ENCODE results near the gene SPEM2. TPM values are rescaled to one million over a fixed set of nuclear protein-coding genes. Genes with fewer than 3 reads are reported as not detected.

SPEM2 gene
- total RNA-seq, 2 experiments from 2014 or later: not detected

DNA sequence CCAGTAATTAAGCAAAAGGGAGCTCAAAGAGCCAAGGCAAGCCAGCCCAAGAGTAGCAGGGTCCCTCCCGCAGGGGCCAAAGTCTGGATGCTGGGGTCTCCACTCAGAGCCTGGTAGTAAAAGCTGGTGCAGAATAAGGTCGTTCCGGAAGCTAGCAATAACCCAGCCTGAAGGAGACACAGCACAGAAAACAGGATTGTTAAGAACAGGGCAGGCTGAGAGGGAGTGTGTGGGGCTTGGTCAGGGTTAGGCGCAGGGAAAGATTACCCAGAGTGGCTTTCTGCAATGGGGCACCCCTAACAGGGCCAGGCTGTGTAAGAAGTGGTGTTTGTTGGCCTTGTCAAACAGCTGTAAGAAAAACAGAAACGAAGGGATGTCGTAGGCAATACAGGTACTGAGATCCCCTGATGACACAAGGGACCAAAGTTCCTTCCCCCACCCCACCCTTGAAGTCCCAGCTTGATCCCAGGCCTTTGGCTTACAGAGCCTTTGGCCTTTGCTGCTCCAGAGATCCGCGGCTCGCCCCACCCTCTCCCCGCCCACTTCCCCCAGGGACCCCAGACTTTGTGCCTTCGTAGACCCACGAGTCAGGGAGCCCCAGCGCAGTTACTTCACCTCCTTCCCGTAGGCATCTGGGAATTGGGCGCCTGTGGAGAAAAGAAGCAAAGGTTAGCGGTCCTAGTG, 22.2 kb upstream of the SPEM2 start:
- Mint-ChIP-seq H3K4me3 (peak overlapping the region; percentile 95), H3K4me1 (ENCODE audit: low read depth) (peaks cover 11% of the 10 kb centered on the region), H3K36me3 (ENCODE audit: low read depth) (peaks cover 3% of the 10 kb centered on the region), H3K9me3 (no peaks in the 10 kb centered on the region), H3K27me3 (peaks cover 2% of the 10 kb centered on the region), H3K27ac (peak overlapping the region; percentile 98)
- intact Hi-C loops (cut with micrococcal nuclease): no loop called here
- ChIA-PET POLR2A (interaction anchor here (0.6 to 2.7 kb wide), 9 partner anchors 8 to 48 kb away, joined by 3 to 10 read pairs (median 3); partner anchors contain the start of genes PLSCR3 and TMEM95), CTCF (interaction anchor here (0.8 to 4.1 kb wide), 7 partner anchors 9 to 212 kb away, joined by 3 to 27 read pairs (median 7); partner anchors contain the start of genes FXR2, KCTD11, NEURL4 and PLSCR3)
- ATAC-seq: no peak
- TF ChIP-seq, protein P1, sequence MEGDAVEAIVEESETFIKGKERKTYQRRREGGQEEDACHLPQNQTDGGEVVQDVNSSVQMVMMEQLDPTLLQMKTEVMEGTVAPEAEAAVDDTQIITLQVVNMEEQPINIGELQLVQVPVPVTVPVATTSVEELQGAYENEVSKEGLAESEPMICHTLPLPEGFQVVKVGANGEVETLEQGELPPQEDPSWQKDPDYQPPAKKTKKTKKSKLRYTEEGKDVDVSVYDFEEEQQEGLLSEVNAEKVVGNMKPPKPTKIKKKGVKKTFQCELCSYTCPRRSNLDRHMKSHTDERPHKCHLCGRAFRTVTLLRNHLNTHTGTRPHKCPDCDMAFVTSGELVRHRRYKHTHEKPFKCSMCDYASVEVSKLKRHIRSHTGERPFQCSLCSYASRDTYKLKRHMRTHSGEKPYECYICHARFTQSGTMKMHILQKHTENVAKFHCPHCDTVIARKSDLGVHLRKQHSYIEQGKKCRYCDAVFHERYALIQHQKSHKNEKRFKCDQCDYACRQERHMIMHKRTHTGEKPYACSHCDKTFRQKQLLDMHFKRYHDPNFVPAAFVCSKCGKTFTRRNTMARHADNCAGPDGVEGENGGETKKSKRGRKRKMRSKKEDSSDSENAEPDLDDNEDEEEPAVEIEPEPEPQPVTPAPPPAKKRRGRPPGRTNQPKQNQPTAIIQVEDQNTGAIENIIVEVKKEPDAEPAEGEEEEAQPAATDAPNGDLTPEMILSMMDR (IDR thresholded peaks at IDR 0.05): no peak
- DNase-seq: peak; percentile 55

DNA sequence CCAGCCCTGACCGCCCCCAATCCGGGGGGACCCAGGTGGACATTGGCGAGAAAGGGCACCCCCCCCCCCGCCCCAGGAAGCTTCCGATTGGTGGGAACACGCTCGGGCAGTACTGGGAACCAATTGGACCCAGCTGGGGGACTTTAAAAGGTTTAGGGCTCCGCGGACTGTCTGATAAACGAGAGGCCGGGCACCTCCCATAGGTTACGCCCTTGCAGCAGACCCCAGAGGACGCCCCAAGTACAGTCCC, 21.8 kb upstream of the SPEM2 start:
- ChIA-PET POLR2A (interaction anchor here (0.6 to 2.7 kb wide), 13 partner anchors 8 to 357 kb away, joined by 3 to 10 read pairs (median 3); partner anchors contain the start of genes NEURL4, PLSCR3 and TMEM95), CTCF (interaction anchor here (0.8 to 4.1 kb wide), 5 partner anchors 9 to 211 kb away, joined by 3 to 27 read pairs (median 7); partner anchors contain the start of genes FXR2, NEURL4, PLSCR3 and SENP3)
- peak overlapping the region; percentile 98 for H3K27ac Mint-ChIP-seq
- no peak for ATAC-seq
- TF ChIP-seq, protein P1 (IDR thresholded peaks at IDR 0.05): no peak
- peaks cover 11% of the 10 kb centered on the region for H3K4me1 Mint-ChIP-seq (ENCODE audit: low read depth)
- H3K9me3 Mint-ChIP-seq: no peaks in the 10 kb centered on the region
- no peak for DNase-seq
- H3K36me3 Mint-ChIP-seq (ENCODE audit: low read depth): peaks cover 3% of the 10 kb centered on the region
- H3K4me3 Mint-ChIP-seq: peak overlapping the region; percentile 95
- intact Hi-C loops (cut with micrococcal nuclease): no loop called here
- peaks cover 2% of the 10 kb centered on the region for H3K27me3 Mint-ChIP-seq

DNA sequence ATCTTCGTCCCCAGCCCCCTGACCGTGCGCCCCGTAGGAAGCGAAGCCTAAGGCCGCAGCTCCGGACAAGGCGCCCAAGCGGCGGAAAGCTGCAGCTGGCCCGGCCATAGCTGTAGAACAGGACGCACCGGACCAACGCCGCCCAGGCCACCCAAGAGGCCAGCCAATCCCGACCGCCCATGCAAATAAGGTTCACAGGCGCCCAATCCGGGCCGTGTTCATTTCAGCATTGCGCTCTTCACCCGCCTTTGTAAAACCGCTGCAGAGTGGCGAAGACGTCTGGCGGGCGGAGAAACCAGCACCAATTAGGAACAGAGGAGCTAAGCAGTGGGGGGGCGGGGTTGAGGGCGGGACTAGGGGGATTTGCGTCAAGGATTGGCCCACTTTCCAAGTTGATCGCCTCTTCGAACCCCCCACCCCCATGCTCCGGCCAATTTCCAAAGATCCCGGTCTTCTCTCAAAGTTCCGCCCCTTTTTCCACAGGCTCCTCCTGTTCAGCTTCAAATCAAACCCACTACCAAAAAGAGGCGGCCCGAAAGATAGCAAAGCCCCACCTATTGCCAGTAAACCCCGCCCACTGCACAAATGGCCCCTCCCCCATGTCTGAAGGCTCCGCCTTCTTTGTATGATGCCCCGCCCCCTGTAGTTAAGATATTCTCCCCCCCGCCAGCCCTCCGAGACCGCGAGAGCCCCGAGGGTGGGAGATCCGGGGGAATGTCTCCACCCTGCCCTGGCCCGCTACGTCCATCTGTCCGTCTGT, 21.3 kb upstream of the SPEM2 start, which contains the start of gene TMEM256:
Gene TMEM256 (minus strand): TSS at position 121 of the 760 bp plus-strand sequence. CDS start 13 bp downstream, at position 108.
- ChIA-PET POLR2A (interaction anchor here (0.6 to 2.7 kb wide), 12 partner anchors 10 to 357 kb away, joined by 3 to 10 read pairs (median 4); partner anchors contain the start of genes NEURL4, PLSCR3 and TMEM95), CTCF (interaction anchor here (0.7 to 4.1 kb wide), 5 partner anchors 10 to 157 kb away, joined by 3 to 27 read pairs (median 7); partner anchors contain the start of genes PLSCR3, SENP3 and TMEM102)
- Mint-ChIP-seq H3K27ac (peak within 1 kb of the TSS; percentile 98), H3K36me3 (ENCODE audit: low read depth) (peaks cover 3% of the 10 kb centered on the region), H3K4me1 (ENCODE audit: low read depth) (peaks cover 14% of the 10 kb centered on the region), H3K4me3 (peak within 1 kb of the TSS; percentile 95), H3K27me3 (peaks cover 2% of the 10 kb centered on the region), H3K9me3 (no peaks in the 10 kb centered on the region)
- intact Hi-C loops (cut with micrococcal nuclease): loop anchor here (1.0 kb wide), 1 partner anchor 31 kb away; the partner anchor contains the start of gene TMEM102
- ATAC-seq (peak; percentile 90), DNase-seq (peak; percentile 99)
- TF ChIP-seq, protein P1 (IDR thresholded peaks at IDR 0.05): no peak

DNA sequence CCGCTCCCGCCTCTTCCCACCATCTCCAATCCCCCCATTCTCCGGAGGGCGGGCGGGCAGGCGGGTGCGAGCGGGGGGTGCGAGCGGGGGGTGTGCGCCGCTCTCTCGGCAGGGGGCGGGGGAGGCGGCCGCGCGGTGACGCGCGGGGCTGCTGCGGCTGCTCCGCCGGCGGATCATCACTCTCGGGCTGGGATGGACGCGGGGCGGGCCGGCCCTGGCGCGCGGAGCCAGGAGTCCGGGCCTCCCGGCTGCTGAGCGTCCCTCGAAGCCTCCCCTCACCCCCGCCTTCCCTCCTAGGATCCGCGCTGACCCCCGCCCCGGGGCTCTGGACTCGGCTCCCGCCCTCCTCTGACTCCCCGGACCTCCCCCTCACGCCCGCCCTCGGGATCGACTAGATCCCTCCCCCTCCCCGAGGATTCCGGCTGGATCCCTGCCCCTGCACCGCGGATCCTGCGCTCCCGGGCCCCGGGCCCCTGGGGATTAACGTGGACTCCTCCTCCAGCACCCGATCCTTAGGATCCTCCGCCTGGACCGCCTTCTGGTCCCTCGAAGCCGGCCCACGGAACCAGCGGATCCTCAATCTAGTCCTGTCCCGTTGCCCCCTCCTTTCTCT, 20.6 kb upstream of the SPEM2 start:
- DNase-seq: no peak

More for the DNA sequence above, 20.6 kb upstream of the SPEM2 start:
- Mint-ChIP-seq H3K9me3 (no peaks in the 10 kb centered on the region), H3K4me1 (ENCODE audit: low read depth) (peaks cover 14% of the 10 kb centered on the region), H3K27me3 (peaks cover 2% of the 10 kb centered on the region), H3K4me3 (peak overlapping the region; percentile 95), H3K36me3 (ENCODE audit: low read depth) (no peaks in the 10 kb centered on the region), H3K27ac (peak overlapping the region; percentile 98)
- TF ChIP-seq, protein P1 (IDR thresholded peaks at IDR 0.05): no peak
- intact Hi-C loops (cut with micrococcal nuclease): loop anchor here (1.0 kb wide), 1 partner anchor 30 kb away; the partner anchor contains the start of gene TMEM102
- ATAC-seq: peak; percentile 40
- CTCF ChIA-PET: interaction anchor here (0.7 to 4.1 kb wide), 5 partner anchors 11 to 156 kb away, joined by 3 to 27 read pairs (median 7); partner anchors contain the start of genes PLSCR3, SENP3 and TMEM102
- POLR2A ChIA-PET: interaction anchor here (0.8 to 2.7 kb wide), 7 partner anchors 32 to 356 kb away, joined by 3 to 10 read pairs (median 4); partner anchors contain the start of gene NEURL4
